GM23338 (cell line): ENCODE measurements around the gene ANO10. TPM values are rescaled to one million over a fixed set of nuclear protein-coding genes. Genes with fewer than 3 reads are reported as not detected.

Source experiments
- ATAC-seq: fragments of 200-7000 bp; cut with Tn5 transposase; 3 replicates; pipeline ENCODE4 v1.9.1; 2020
- DNase-seq: peaks from one replicate; pipeline ENCODE4 v3.0.0-alpha.2; 2015; ENCODE audit warnings: low spot score
- H2AFZ ChIP-seq: fragments of 200-600 bp; sonication (generic); 2 replicates; pipeline ENCODE4 v1.8.0; 2016; ENCODE audit warnings: antibody characterized with exemption, mild to moderate bottlenecking, moderate library complexity
- H3F3A ChIP-seq: fragments of 200-600 bp; sonication (generic); replicated peaks from 2 replicates; pipeline ENCODE4 v1.8.0; 2017; ENCODE audit warnings: antibody characterized with exemption, mixed run types, low read depth
- H3K27ac ChIP-seq: fragments of 200-600 bp; sonication (generic); 2 replicates; pipeline ENCODE4 v1.6.1; 2016; ENCODE audit warnings: low read depth
- H3K27me3 ChIP-seq: fragments of 200-600 bp; sonication (generic); 2 replicates; pipeline ENCODE4 v1.8.0; 2016; ENCODE audit warnings: mild to moderate bottlenecking, mixed run types, moderate library complexity; ENCODE audit not compliant: insufficient read depth
- H3K36me3 ChIP-seq: fragments of 200-600 bp; sonication (generic); 2 replicates; pipeline ENCODE4 v1.8.0; 2016; ENCODE audit warnings: mild to moderate bottlenecking; ENCODE audit not compliant: insufficient read depth
- H3K4me1 ChIP-seq: fragments of 200-600 bp; sonication (generic); 2 replicates; pipeline ENCODE4 v1.8.0; 2016; ENCODE audit warnings: mild to moderate bottlenecking, moderate library complexity; ENCODE audit not compliant: insufficient read depth
- H3K4me2 ChIP-seq: fragments of 200-600 bp; sonication (generic); 2 replicates; pipeline ENCODE4 v1.7.1; 2017; ENCODE audit warnings: mixed run types
- H3K4me3 ChIP-seq: fragments of 200-600 bp; sonication (generic); 2 replicates; pipeline ENCODE4 v1.6.1; 2016; ENCODE audit warnings: mixed run types
- H3K79me2 ChIP-seq: fragments of 200-600 bp; sonication (generic); replicated peaks from 2 replicates; pipeline ENCODE4 v1.8.0; 2017; ENCODE audit warnings: mild to moderate bottlenecking; ENCODE audit not compliant: insufficient read depth
- H3K9me2 ChIP-seq: fragments of 200-600 bp; sonication (generic); 2 replicates; pipeline ENCODE4 v1.8.0; 2017; ENCODE audit not compliant: insufficient read depth
- H4K20me1 ChIP-seq: fragments of 200-600 bp; sonication (generic); replicated peaks from 2 replicates; pipeline ENCODE4 v1.8.0; 2017; ENCODE audit warnings: mild to moderate bottlenecking; ENCODE audit not compliant: insufficient read depth
- H3K27ac Mint-ChIP-seq: 2 replicates; pipeline ENCODE4 v1.8.0; 2020; ENCODE audit warnings: inconsistent platforms, mild to moderate bottlenecking, moderate library complexity, mixed read lengths
- H3K27me3 Mint-ChIP-seq: 3 replicates; pipeline ENCODE4 v1.8.0; 2022; ENCODE audit warnings: low read depth, mild to moderate bottlenecking, moderate library complexity, mixed read lengths, inconsistent platforms; ENCODE audit not compliant: insufficient read depth, poor library complexity
- H3K36me3 Mint-ChIP-seq: 3 replicates; pipeline ENCODE4 v1.8.0; 2021; ENCODE audit warnings: low read depth, mild to moderate bottlenecking, inconsistent platforms, moderate library complexity, mixed read lengths
- H3K4me1 Mint-ChIP-seq: 3 replicates; pipeline ENCODE4 v1.8.0; 2020; ENCODE audit warnings: mild to moderate bottlenecking, inconsistent platforms, mixed read lengths
- H3K4me3 Mint-ChIP-seq: 3 replicates; pipeline ENCODE4 v1.8.0; 2021; ENCODE audit warnings: moderate library complexity, mild to moderate bottlenecking, inconsistent platforms, mixed read lengths
- H3K9me3 Mint-ChIP-seq: 3 replicates; pipeline ENCODE4 v1.8.0; 2020; ENCODE audit warnings: moderate library complexity, mild to moderate bottlenecking, inconsistent platforms, mixed read lengths
- CREB1 ChIP-seq: fragments of 250-450 bp; sonication (Bioruptor Pico); IDR thresholded peaks from 2 replicates; pipeline ENCODE4 v1.5.0; 2020; ENCODE audit warnings: low read depth, mild to moderate bottlenecking, moderate library complexity
- CTCF ChIP-seq, 2 experiments: fragments of 200-600 bp in 1 of 2; sonication (generic) in 1 of 2; conservative IDR thresholded peaks; 2 replicates each; pipeline versions ENCODE4 v1.5.1 to v1.6.1; 2016 to 2017; ENCODE audit warnings: antibody characterized with exemption in 2 of 2, low read depth in 2 of 2, mild to moderate bottlenecking in 2 of 2, moderate library complexity in 1 of 2
- EZH2 ChIP-seq: fragments of 200-600 bp; sonication (generic); IDR thresholded peaks from one replicate; pipeline ENCODE4 v1.8.0; 2017; ENCODE audit warnings: antibody characterized with exemption, mild to moderate bottlenecking, low read depth; ENCODE audit not compliant: unreplicated experiment
- EZH2phosphoT487 ChIP-seq: fragments of 200-600 bp; sonication (generic); IDR thresholded peaks from one replicate; pipeline ENCODE4 v1.8.1; 2018; ENCODE audit warnings: antibody characterized with exemption; ENCODE audit not compliant: unreplicated experiment
- JUNB ChIP-seq: IDR thresholded peaks from one replicate; pipeline ENCODE4 v1.6.1; 2016; ENCODE audit warnings: antibody characterized with exemption; ENCODE audit not compliant: unreplicated experiment
- NANOG ChIP-seq: IDR thresholded peaks from 2 replicates; pipeline ENCODE4 v1.6.1; 2016; ENCODE audit warnings: antibody characterized with exemption, borderline replicate concordance
- POLR2AphosphoS5 ChIP-seq: IDR thresholded peaks from 2 replicates; pipeline ENCODE4 v1.6.1; 2016; ENCODE audit warnings: antibody characterized with exemption, low read depth
- REST ChIP-seq: IDR thresholded peaks from one replicate; pipeline ENCODE4 v1.6.1; 2018; ENCODE audit warnings: antibody characterized with exemption; ENCODE audit not compliant: unreplicated experiment
- STAT1 ChIP-seq: IDR thresholded peaks from one replicate; pipeline ENCODE4 v1.6.1; 2016; ENCODE audit warnings: antibody characterized with exemption; ENCODE audit not compliant: unreplicated experiment
- ZNF114 ChIP-seq: fragments of 250-450 bp; sonication (Bioruptor Pico); IDR thresholded peaks from 2 replicates; pipeline ENCODE4 v1.5.0; 2020; ENCODE audit warnings: mild to moderate bottlenecking, moderate library complexity
- ZNF331 ChIP-seq: fragments of 250-450 bp; sonication (Bioruptor Pico); IDR thresholded peaks from 2 replicates; pipeline ENCODE4 v1.5.0; 2020; ENCODE audit warnings: low read depth, mild to moderate bottlenecking, moderate library complexity
- polyA plus RNA-seq: library from polyadenylated mRNA; unstranded; fragments of >200 nt; fragmentation: Nextera tagmentation; extraction: Ambion mirVana; gene quantifications from 2 replicates; pipeline ENCODE4 v1.2.1, GENCODE V29; 2016
- total RNA-seq: library from RNA; depleted of rRNA; stranded (reverse); fragments of >200 nt; shearing (Covaris generic); gene quantifications from 2 replicates; pipeline ENCODE4 v1.2.3, GENCODE V29; 2014
- TF ChIP-seq, protein P1 (sequence below): IDR thresholded peaks from 2 replicates; pipeline ENCODE4 v1.6.1; 2016; ENCODE audit warnings: antibody characterized with exemption
- TF ChIP-seq, protein P2 (sequence below): fragments of 250-450 bp; sonication (Bioruptor Pico); IDR thresholded peaks from 2 replicates; pipeline ENCODE4 v1.5.0; 2020; ENCODE audit warnings: mild to moderate bottlenecking, moderate library complexity

The ANO10 gene
- total and polyA plus RNA-seq, 2 experiments from 2014 or later: 29.2 to 48.1 TPM

DNA sequence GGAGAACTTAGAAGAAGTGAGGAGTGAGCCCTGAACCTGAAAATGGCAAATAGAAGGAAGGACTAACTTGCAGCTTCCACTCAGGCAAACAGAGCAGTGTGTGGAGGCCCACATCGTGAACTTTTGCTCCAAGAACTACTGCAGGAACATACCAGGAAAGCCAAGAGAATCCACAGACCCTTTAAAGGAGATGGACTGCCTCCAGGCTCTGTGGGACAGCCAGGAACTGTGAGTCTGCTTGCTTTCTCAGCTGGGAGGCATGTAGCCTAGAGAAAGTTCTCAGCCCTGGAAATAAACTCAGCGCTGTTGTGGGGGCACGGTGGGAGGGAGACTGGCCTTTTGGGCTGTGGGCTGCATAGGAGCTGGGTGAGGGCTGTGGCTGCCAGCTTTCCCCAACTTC is 242.5 kb downstream of the ANO10 start:
- Histone ChIP-seq H3K27me3 (no peaks in the 10 kb centered on the region), H3K79me2 (no peaks in the 10 kb centered on the region; the same call in 1 of the 2 replicates), H3K4me1 (no peaks in the 10 kb centered on the region), H3K4me2 (no peak overlapping the region), H3F3A (no peaks in the 10 kb centered on the region), H2AFZ (no peak overlapping the region), H3K27ac (no peak overlapping the region), H4K20me1 (no peaks in the 10 kb centered on the region), H3K9me2 (no peaks in the 10 kb centered on the region; the same call in 1 of the 2 replicates), H3K4me3 (no peak overlapping the region), H3K36me3 (no peaks in the 10 kb centered on the region)
- TF ChIP-seq JUNB: no peak
- TF ChIP-seq NANOG: no peak
- no peak for TF ChIP-seq POLR2AphosphoS5
- no peak for TF ChIP-seq EZH2
- no peak for TF ChIP-seq REST
- TF ChIP-seq, protein P1, sequence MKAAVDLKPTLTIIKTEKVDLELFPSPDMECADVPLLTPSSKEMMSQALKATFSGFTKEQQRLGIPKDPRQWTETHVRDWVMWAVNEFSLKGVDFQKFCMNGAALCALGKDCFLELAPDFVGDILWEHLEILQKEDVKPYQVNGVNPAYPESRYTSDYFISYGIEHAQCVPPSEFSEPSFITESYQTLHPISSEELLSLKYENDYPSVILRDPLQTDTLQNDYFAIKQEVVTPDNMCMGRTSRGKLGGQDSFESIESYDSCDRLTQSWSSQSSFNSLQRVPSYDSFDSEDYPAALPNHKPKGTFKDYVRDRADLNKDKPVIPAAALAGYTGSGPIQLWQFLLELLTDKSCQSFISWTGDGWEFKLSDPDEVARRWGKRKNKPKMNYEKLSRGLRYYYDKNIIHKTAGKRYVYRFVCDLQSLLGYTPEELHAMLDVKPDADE: no peak
- TF ChIP-seq STAT1: no peak
- no peak for TF ChIP-seq CTCF (conservative IDR thresholded peaks at IDR 0.05; ENCODE audit: low read depth in 2 of 2)
- TF ChIP-seq EZH2phosphoT487: no peak
- TF ChIP-seq ZNF114 (CRISPR knock-in tag): no peak
- TF ChIP-seq CREB1 (CRISPR knock-in tag): no peak
- TF ChIP-seq, protein P2, sequence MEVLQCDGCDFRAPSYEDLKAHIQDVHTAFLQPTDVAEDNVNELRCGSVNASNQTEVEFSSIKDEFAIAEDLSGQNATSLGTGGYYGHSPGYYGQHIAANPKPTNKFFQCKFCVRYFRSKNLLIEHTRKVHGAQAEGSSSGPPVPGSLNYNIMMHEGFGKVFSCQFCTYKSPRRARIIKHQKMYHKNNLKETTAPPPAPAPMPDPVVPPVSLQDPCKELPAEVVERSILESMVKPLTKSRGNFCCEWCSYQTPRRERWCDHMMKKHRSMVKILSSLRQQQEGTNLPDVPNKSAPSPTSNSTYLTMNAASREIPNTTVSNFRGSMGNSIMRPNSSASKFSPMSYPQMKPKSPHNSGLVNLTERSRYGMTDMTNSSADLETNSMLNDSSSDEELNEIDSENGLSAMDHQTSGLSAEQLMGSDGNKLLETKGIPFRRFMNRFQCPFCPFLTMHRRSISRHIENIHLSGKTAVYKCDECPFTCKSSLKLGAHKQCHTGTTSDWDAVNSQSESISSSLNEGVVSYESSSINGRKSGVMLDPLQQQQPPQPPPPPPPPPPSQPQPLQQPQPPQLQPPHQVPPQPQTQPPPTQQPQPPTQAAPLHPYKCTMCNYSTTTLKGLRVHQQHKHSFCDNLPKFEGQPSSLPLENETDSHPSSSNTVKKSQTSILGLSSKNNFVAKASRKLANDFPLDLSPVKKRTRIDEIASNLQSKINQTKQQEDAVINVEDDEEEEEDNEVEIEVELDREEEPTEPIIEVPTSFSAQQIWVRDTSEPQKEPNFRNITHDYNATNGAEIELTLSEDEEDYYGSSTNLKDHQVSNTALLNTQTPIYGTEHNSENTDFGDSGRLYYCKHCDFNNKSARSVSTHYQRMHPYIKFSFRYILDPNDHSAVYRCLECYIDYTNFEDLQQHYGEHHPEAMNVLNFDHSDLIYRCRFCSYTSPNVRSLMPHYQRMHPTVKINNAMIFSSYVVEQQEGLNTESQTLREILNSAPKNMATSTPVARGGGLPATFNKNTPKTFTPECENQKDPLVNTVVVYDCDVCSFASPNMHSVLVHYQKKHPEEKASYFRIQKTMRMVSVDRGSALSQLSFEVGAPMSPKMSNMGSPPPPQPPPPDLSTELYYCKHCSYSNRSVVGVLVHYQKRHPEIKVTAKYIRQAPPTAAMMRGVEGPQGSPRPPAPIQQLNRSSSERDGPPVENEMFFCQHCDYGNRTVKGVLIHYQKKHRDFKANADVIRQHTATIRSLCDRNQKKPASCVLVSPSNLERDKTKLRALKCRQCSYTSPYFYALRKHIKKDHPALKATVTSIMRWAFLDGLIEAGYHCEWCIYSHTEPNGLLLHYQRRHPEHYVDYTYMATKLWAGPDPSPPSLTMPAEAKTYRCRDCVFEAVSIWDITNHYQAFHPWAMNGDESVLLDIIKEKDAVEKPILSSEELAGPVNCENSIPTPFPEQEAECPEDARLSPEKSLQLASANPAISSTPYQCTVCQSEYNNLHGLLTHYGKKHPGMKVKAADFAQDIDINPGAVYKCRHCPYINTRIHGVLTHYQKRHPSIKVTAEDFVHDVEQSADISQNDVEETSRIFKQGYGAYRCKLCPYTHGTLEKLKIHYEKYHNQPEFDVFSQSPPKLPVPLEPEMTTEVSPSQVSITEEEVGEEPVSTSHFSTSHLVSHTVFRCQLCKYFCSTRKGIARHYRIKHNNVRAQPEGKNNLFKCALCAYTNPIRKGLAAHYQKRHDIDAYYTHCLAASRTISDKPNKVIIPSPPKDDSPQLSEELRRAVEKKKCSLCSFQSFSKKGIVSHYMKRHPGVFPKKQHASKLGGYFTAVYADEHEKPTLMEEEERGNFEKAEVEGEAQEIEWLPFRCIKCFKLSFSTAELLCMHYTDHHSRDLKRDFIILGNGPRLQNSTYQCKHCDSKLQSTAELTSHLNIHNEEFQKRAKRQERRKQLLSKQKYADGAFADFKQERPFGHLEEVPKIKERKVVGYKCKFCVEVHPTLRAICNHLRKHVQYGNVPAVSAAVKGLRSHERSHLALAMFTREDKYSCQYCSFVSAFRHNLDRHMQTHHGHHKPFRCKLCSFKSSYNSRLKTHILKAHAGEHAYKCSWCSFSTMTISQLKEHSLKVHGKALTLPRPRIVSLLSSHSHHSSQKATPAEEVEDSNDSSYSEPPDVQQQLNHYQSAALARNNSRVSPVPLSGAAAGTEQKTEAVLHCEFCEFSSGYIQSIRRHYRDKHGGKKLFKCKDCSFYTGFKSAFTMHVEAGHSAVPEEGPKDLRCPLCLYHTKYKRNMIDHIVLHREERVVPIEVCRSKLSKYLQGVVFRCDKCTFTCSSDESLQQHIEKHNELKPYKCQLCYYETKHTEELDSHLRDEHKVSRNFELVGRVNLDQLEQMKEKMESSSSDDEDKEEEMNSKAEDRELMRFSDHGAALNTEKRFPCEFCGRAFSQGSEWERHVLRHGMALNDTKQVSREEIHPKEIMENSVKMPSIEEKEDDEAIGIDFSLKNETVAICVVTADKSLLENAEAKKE (CRISPR knock-in tag): no peak
- TF ChIP-seq ZNF331 (CRISPR knock-in tag): no peak
- ATAC-seq (0 out of 3 replicates have a peak, but pooled peaks have one; percentile 23), DNase-seq (no peak)
- Mint-ChIP-seq H3K27ac (no peak overlapping the region), H3K4me1 (peaks cover 14% of the 10 kb centered on the region), H3K4me3 (no peak overlapping the region), H3K9me3 (peaks cover 2% of the 10 kb centered on the region; the same call in 2 of the 3 replicates), H3K36me3 (peaks cover 11% of the 10 kb centered on the region; the same call in 1 of the 3 replicates), H3K27me3 (peaks cover 2% of the 10 kb centered on the region)
